Nephron progenitor cell (in vitro differentiated cells): Measurements from ENCODE around the gene VAV1.

ENCODE experiments used
- DNase-seq: peaks from one replicate; pipeline ENCODE4 v3.0.0; 2021
- H3K27ac Mint-ChIP-seq: 2 replicates; pipeline ENCODE4 v1.8.0; 2021; ENCODE audit warnings: mild to moderate bottlenecking, moderate library complexity, mixed read lengths
- H3K27me3 Mint-ChIP-seq: 2 replicates; pipeline ENCODE4 v1.8.0; 2021; ENCODE audit warnings: mild to moderate bottlenecking, low read depth, mixed read lengths; ENCODE audit not compliant: poor library complexity
- H3K36me3 Mint-ChIP-seq: 2 replicates; pipeline ENCODE4 v1.8.0; 2021; ENCODE audit warnings: low read depth, mixed read lengths
- H3K4me1 Mint-ChIP-seq: 2 replicates; pipeline ENCODE4 v1.8.0; 2021; ENCODE audit warnings: mixed read lengths
- H3K4me3 Mint-ChIP-seq: 2 replicates; pipeline ENCODE4 v1.8.0; 2021; ENCODE audit warnings: mild to moderate bottlenecking, moderate library complexity, mixed read lengths
- H3K9me3 Mint-ChIP-seq: 2 replicates; pipeline ENCODE4 v1.8.0; 2021; ENCODE audit warnings: mild to moderate bottlenecking, moderate library complexity, mixed read lengths
- TF ChIP-seq, protein P1 (sequence below): fragments of 200-600 bp; sonication (generic); IDR thresholded peaks from 2 replicates; pipeline ENCODE4 v1.5.0; 2021; ENCODE audit warnings: antibody characterized with exemption

VAV1 gene

DNA sequence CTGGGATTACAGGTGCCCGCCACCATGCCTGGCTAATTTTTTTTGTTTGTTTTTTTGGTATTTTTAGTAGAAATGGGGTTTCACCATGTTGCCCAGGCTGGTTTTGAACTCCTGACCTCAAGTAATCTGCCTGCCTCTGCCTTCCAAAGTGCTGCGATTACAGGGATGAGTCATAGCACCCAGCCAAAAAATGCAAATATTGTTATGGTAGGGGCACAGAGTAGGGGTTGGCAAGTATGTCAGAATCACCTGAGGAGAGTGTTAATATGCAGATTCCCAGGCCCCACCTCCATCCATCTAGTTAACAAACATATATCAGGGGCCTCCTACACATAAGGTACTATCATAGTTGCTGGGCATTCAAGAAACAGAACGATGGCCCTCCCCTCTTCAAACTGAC lies 44.7 kb downstream of the VAV1 start:
- Mint-ChIP-seq H3K4me1 (no peaks in the 10 kb centered on the region), H3K4me3 (no peak overlapping the region), H3K27me3 (peaks cover 5% of the 10 kb centered on the region), H3K36me3 (no peaks in the 10 kb centered on the region), H3K9me3 (peaks cover 65% of the 10 kb centered on the region), H3K27ac (no peak overlapping the region)
- TF ChIP-seq, protein P1, sequence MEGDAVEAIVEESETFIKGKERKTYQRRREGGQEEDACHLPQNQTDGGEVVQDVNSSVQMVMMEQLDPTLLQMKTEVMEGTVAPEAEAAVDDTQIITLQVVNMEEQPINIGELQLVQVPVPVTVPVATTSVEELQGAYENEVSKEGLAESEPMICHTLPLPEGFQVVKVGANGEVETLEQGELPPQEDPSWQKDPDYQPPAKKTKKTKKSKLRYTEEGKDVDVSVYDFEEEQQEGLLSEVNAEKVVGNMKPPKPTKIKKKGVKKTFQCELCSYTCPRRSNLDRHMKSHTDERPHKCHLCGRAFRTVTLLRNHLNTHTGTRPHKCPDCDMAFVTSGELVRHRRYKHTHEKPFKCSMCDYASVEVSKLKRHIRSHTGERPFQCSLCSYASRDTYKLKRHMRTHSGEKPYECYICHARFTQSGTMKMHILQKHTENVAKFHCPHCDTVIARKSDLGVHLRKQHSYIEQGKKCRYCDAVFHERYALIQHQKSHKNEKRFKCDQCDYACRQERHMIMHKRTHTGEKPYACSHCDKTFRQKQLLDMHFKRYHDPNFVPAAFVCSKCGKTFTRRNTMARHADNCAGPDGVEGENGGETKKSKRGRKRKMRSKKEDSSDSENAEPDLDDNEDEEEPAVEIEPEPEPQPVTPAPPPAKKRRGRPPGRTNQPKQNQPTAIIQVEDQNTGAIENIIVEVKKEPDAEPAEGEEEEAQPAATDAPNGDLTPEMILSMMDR: no peak
- no peak for DNase-seq

GRCh38 chr19:6818246-6818645 lies 45.7 kb downstream of the VAV1 start:
- TF ChIP-seq, protein P1: no peak
- DNase-seq: no peak
- no peak overlapping the region for H3K27ac Mint-ChIP-seq
- H3K36me3 Mint-ChIP-seq: no peaks in the 10 kb centered on the region
- no peaks in the 10 kb centered on the region for H3K4me1 Mint-ChIP-seq
- H3K4me3 Mint-ChIP-seq: no peak overlapping the region
- H3K9me3 Mint-ChIP-seq: peaks cover 59% of the 10 kb centered on the region
- H3K27me3 Mint-ChIP-seq: peaks cover 5% of the 10 kb centered on the region

DNA sequence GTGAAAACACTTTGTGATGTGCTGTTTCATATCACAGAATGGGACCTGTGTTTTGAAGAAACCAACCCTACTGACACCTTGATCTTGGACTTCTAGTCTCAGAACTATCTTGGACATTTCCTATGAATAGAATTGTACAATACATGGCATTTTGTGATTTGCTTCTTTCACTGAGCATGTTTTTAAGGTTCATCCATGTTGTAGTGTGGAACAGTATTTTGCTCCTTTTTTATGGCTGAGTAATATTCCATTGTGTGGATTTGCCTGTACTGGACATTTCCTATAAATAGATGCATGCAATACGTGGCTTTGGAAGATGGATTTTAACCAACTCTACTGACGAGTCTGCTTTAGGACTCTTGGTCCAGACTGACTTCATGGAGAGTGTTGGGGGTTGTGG lies 46.8 kb downstream of the VAV1 start:
- Mint-ChIP-seq H3K4me3 (no peak overlapping the region), H3K4me1 (no peaks in the 10 kb centered on the region), H3K9me3 (peaks cover 68% of the 10 kb centered on the region), H3K27ac (no peak overlapping the region), H3K36me3 (no peaks in the 10 kb centered on the region), H3K27me3 (peaks cover 9% of the 10 kb centered on the region)
- no peak for DNase-seq
- TF ChIP-seq, protein P1: no peak

GRCh38 chr19:6820237-6820636 lies 47.7 kb downstream of the VAV1 start:
- H3K9me3 Mint-ChIP-seq: peaks cover 76% of the 10 kb centered on the region

DNA sequence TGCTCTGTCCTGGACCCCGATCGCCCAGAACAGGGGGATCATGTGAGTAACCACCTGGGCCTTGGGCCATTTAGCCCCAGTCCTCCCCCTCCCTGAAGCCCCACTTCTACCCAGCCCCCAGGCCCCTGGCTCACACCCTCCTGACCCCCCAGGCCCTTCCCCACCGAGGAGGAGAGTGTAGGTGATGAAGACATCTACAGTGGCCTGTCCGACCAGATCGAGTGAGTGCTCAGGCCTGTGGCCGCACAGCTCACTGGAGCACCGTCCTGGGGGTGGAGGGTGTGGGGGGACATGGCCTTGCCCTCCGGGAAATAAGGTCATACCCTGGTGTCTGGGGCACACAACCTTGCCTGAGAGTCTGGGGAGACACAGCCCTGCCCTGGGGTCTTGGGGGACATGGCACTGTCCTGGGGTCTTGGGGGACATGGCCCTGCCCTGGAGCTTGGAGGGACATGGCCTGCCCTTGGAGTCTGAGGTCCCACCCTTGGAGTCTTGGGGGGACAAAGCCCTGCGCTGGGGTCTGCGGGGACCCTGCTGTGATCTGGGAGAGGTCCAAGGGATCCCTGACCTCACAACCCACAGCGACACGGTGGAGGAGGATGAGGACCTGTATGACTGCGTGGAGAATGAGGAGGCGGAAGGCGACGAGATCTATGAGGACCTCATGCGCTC lies 49.3 kb downstream of the VAV1 start:
- TF ChIP-seq, protein P1: no peak
- no peak for DNase-seq
- H3K36me3 Mint-ChIP-seq: no peaks in the 10 kb centered on the region
- H3K27me3 Mint-ChIP-seq: peaks cover 9% of the 10 kb centered on the region
- no peak overlapping the region for H3K27ac Mint-ChIP-seq
- H3K4me1 Mint-ChIP-seq: no peaks in the 10 kb centered on the region
- peaks cover 72% of the 10 kb centered on the region for H3K9me3 Mint-ChIP-seq
- H3K4me3 Mint-ChIP-seq: no peak overlapping the region

More at GRCh38 chr19:6820237-6820636, 47.7 kb downstream of the VAV1 start:
- H3K27ac Mint-ChIP-seq: no peak overlapping the region
- peaks cover 9% of the 10 kb centered on the region for H3K27me3 Mint-ChIP-seq
- DNase-seq: no peak
- no peaks in the 10 kb centered on the region for H3K4me1 Mint-ChIP-seq
- H3K36me3 Mint-ChIP-seq: no peaks in the 10 kb centered on the region
- TF ChIP-seq, protein P1: no peak
- H3K4me3 Mint-ChIP-seq: no peak overlapping the region

DNA sequence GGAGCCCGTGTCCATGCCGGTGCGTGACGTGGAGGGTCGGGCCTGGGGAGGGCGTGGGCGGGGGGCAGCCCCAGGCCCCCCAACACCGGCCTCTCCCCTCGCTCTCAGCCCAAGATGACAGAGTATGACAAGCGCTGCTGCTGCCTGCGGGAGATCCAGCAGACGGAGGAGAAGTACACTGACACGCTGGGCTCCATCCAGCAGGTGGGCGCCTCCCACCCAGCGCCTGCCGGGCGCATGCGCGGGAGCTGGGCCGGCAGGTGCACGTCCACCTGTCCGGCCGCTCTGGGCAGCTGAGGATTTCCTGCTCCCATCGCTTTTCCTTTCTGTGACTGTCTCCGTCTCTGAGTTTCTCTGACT lies 49.8 kb downstream of the VAV1 start:
- Mint-ChIP-seq H3K9me3 (peaks cover 75% of the 10 kb centered on the region), H3K27me3 (peaks cover 9% of the 10 kb centered on the region), H3K36me3 (no peaks in the 10 kb centered on the region)

More for the DNA sequence above, 49.8 kb downstream of the VAV1 start:
- TF ChIP-seq, protein P1: no peak
- H3K4me3 Mint-ChIP-seq: no peak overlapping the region
- no peak overlapping the region for H3K27ac Mint-ChIP-seq
- no peak for DNase-seq
- H3K4me1 Mint-ChIP-seq: no peaks in the 10 kb centered on the region
